Measurements from ENCODE around the gene ESRRA.

DNA sequence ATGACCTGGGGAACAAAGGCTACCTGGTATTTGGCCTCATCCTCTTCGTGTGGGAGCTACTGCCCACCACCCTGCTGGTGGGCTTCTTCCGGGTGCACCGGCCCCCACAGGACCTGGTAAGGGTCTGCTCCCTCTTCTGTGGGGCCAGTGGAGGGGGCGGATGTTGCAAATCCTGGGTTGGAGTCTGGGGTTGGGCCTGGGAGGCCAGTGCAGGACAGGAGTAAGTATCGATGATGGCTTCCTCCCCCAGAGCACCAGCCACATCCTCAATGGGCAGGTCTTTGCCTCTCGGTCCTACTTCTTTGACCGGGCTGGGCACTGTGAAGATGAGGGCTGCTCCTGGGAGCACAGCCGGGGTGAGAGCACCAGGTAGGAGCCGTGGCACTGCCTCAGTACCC lies 17.0 kb upstream of the ESRRA start:
- TF ChIP-seq HDGF (IDR thresholded peaks at IDR 0.05; ENCODE audit: borderline replicate concordance), result no peak
- no peak for TF ChIP-seq FOXA1 (IDR thresholded peaks at IDR 0.05)
- TF ChIP-seq BHLHE40 (IDR thresholded peaks at IDR 0.05; ENCODE audit: borderline replicate concordance), result no peak

Data from HEK293T (cell line).